Measurements from ENCODE around the gene GRID2.

- TF ChIP-seq, protein P1, sequence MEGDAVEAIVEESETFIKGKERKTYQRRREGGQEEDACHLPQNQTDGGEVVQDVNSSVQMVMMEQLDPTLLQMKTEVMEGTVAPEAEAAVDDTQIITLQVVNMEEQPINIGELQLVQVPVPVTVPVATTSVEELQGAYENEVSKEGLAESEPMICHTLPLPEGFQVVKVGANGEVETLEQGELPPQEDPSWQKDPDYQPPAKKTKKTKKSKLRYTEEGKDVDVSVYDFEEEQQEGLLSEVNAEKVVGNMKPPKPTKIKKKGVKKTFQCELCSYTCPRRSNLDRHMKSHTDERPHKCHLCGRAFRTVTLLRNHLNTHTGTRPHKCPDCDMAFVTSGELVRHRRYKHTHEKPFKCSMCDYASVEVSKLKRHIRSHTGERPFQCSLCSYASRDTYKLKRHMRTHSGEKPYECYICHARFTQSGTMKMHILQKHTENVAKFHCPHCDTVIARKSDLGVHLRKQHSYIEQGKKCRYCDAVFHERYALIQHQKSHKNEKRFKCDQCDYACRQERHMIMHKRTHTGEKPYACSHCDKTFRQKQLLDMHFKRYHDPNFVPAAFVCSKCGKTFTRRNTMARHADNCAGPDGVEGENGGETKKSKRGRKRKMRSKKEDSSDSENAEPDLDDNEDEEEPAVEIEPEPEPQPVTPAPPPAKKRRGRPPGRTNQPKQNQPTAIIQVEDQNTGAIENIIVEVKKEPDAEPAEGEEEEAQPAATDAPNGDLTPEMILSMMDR (IDR thresholded peaks at IDR 0.05): no peak
- TF ChIP-seq EZH2phosphoT487 (IDR thresholded peaks at IDR 0.05): no peak
- TF ChIP-seq EZH2 (IDR thresholded peaks at IDR 0.05): no peak
Measured at GRCh38 chr4:93183576-93183975, 879.8 kb downstream of the GRID2 start.
